HT1080 (cell line): ENCODE measurements around the gene CLSTN2. TPM values are rescaled to one million over a fixed set of nuclear protein-coding genes. Genes with fewer than 3 reads are reported as not detected.

ENCODE experiments used
- DNase-seq: peaks from one replicate; pipeline ENCODE4 v3.0.0-alpha.2; 2015; ENCODE audit warnings: low read depth
- total RNA-seq: library from RNA; depleted of rRNA; stranded (reverse); fragments of >200 nt; shearing (Covaris generic); gene quantifications from 2 replicates; pipeline ENCODE4 v1.2.3, GENCODE V29; 2014

Gene CLSTN2
- total RNA-seq, 1 experiment from 2014 or later: 0.23 TPM

- peak; percentile 20 for DNase-seq
These were observed 602.1 kb downstream of the CLSTN2 start for GRCh38 chr3:140536926-140537726.

GRCh38 chr3:140537727-140538082 lies 602.7 kb downstream of the CLSTN2 start:
- no peak for DNase-seq

GRCh38 chr3:140540262-140540661 lies 605.3 kb downstream of the CLSTN2 start:
- no peak for DNase-seq

GRCh38 chr3:140541975-140542653 lies 607.1 kb downstream of the CLSTN2 start:
- DNase-seq: no peak

- no peak for DNase-seq
These were observed 610.2 kb downstream of the CLSTN2 start for GRCh38 chr3:140545197-140545596.

- no peak for DNase-seq
These were observed 610.8 kb downstream of the CLSTN2 start for GRCh38 chr3:140545756-140546155.

GRCh38 chr3:140546649-140547048 lies 611.7 kb downstream of the CLSTN2 start:
- DNase-seq: peak; percentile 73

GRCh38 chr3:140552403-140552802 lies 617.4 kb downstream of the CLSTN2 start:
- peak; percentile 40 for DNase-seq

- DNase-seq: peak; percentile 85
These were observed 617.9 kb downstream of the CLSTN2 start for GRCh38 chr3:140552898-140553297.

- no peak for DNase-seq
These were observed 618.6 kb downstream of the CLSTN2 start for GRCh38 chr3:140553591-140553990.

- DNase-seq: no peak
These were observed 620.7 kb downstream of the CLSTN2 start for GRCh38 chr3:140555666-140556065.

- DNase-seq: no peak
These were observed 622.5 kb downstream of the CLSTN2 start for GRCh38 chr3:140557476-140557875.

- no peak for DNase-seq
These were observed 624.6 kb downstream of the CLSTN2 start for GRCh38 chr3:140559546-140559945.

- DNase-seq: no peak
These were observed 628.3 kb downstream of the CLSTN2 start for GRCh38 chr3:140563206-140563760.

GRCh38 chr3:140568131-140568530 lies 633.1 kb downstream of the CLSTN2 start:
- DNase-seq: no peak

- no peak for DNase-seq
These were observed 634.0 kb downstream of the CLSTN2 start for GRCh38 chr3:140568842-140569520.

- DNase-seq: no peak
These were observed 635.6 kb downstream of the CLSTN2 start for GRCh38 chr3:140570602-140571001.

GRCh38 chr3:140571836-140572235 lies 636.9 kb downstream of the CLSTN2 start:
- DNase-seq: no peak

GRCh38 chr3:140572334-140572733 lies 637.3 kb downstream of the CLSTN2 start:
- no peak for DNase-seq

- no peak for DNase-seq
These were observed 638.0 kb downstream of the CLSTN2 start for GRCh38 chr3:140573011-140573410.

GRCh38 chr3:140574375-140574774 lies 639.4 kb downstream of the CLSTN2 start:
- DNase-seq: no peak

GRCh38 chr3:140576449-140576848 lies 641.5 kb downstream of the CLSTN2 start:
- DNase-seq: no peak
